Endothelial cell (in vitro differentiated cells): ENCODE data around the gene AP2S1. TPM values are rescaled to one million over a fixed set of nuclear protein-coding genes. Genes with fewer than 3 reads are reported as not detected.
"Not testable (repeated sequence)": the region's sequence is repeated elsewhere in the genome, so short reads cannot be mapped to it uniquely, and the experiment has no call there.

Experiments
- DNase-seq: peaks from one replicate; pipeline ENCODE4 v3.0.0; 2021; ENCODE audit warnings: low spot score
- H3K27ac Mint-ChIP-seq: one replicate; pipeline ENCODE4 v1.8.0; 2021; ENCODE audit warnings: mixed read lengths, inconsistent platforms; ENCODE audit not compliant: unreplicated experiment
- H3K27me3 Mint-ChIP-seq: one replicate; pipeline ENCODE4 v1.8.0; 2021; ENCODE audit warnings: mild to moderate bottlenecking, moderate library complexity, mixed read lengths, inconsistent platforms; ENCODE audit not compliant: unreplicated experiment
- H3K36me3 Mint-ChIP-seq: one replicate; pipeline ENCODE4 v1.8.0; 2021; ENCODE audit warnings: mild to moderate bottlenecking, low read depth, mixed read lengths, inconsistent platforms; ENCODE audit not compliant: unreplicated experiment
- H3K4me1 Mint-ChIP-seq: one replicate; pipeline ENCODE4 v1.8.0; 2021; ENCODE audit warnings: mild to moderate bottlenecking, mixed read lengths, inconsistent platforms; ENCODE audit not compliant: unreplicated experiment
- H3K4me3 Mint-ChIP-seq: one replicate; pipeline ENCODE4 v1.8.0; 2021; ENCODE audit warnings: mild to moderate bottlenecking, mixed read lengths, inconsistent platforms; ENCODE audit not compliant: unreplicated experiment
- H3K9me3 Mint-ChIP-seq: one replicate; pipeline ENCODE4 v1.8.0; 2021; ENCODE audit warnings: mixed read lengths, inconsistent platforms; ENCODE audit not compliant: unreplicated experiment
- CTCF ChIP-seq: fragments of 200-600 bp; sonication (generic); IDR thresholded peaks from one replicate; pipeline ENCODE4 v1.5.0; 2021; ENCODE audit warnings: antibody characterized with exemption; ENCODE audit not compliant: unreplicated experiment
- total RNA-seq: library from RNA; stranded (reverse); fragmentation: NEBNext Ultra II Directional; extraction: Animal tissue kit (Norgen Biotek cat#: 25700); gene quantifications from one replicate; pipeline ENCODE4 v1.2.1, GENCODE V29; 2021; ENCODE audit not compliant: unreplicated experiment

AP2S1 gene
- total RNA-seq, 1 donor from 2014 or later: 381 TPM

- peaks cover 8% of the 10 kb centered on the region for H3K4me1 Mint-ChIP-seq
- no peaks in the 10 kb centered on the region for H3K9me3 Mint-ChIP-seq
- peaks cover 5% of the 10 kb centered on the region for H3K36me3 Mint-ChIP-seq
- no peak for TF ChIP-seq CTCF
- peaks cover 7% of the 10 kb centered on the region for H3K27me3 Mint-ChIP-seq
- peak; percentile 96 for DNase-seq
- peak overlapping the region; percentile 86 for H3K27ac Mint-ChIP-seq
- peak overlapping the region; percentile 90 for H3K4me3 Mint-ChIP-seq
These were observed 9.6 kb upstream of the AP2S1 start for GRCh38 chr19:46860125-46860845.

- Mint-ChIP-seq H3K36me3 (peaks cover 5% of the 10 kb centered on the region), H3K4me3 (peak overlapping the region; percentile 90), H3K27me3 (peaks cover 7% of the 10 kb centered on the region), H3K4me1 (peaks cover 4% of the 10 kb centered on the region), H3K27ac (peak overlapping the region; percentile 86), H3K9me3 (no peaks in the 10 kb centered on the region)
- no peak for TF ChIP-seq CTCF
- no peak for DNase-seq
These were observed 9.0 kb upstream of the AP2S1 start for GRCh38 chr19:46859637-46860124.

GRCh38 chr19:46856062-46857022 is 5.7 kb upstream of the AP2S1 start:
- no peak for TF ChIP-seq CTCF
- H3K27me3 Mint-ChIP-seq: peaks cover 7% of the 10 kb centered on the region

GRCh38 chr19:46854698-46855097 is 4.1 kb upstream of the AP2S1 start:
- not testable (repeated sequence) for H3K4me3 Mint-ChIP-seq, DNase-seq, H3K9me3 Mint-ChIP-seq, H3K27me3 Mint-ChIP-seq, H3K36me3 Mint-ChIP-seq, H3K27ac Mint-ChIP-seq
- peaks cover 10% of the 10 kb centered on the region for H3K4me1 Mint-ChIP-seq

More at GRCh38 chr19:46856062-46857022, 5.7 kb upstream of the AP2S1 start:
- peaks cover 4% of the 10 kb centered on the region for H3K4me1 Mint-ChIP-seq
- peak; percentile 89 for DNase-seq
- peak overlapping the region; percentile 59 for H3K4me3 Mint-ChIP-seq
- no peaks in the 10 kb centered on the region for H3K9me3 Mint-ChIP-seq
- peaks cover 5% of the 10 kb centered on the region for H3K36me3 Mint-ChIP-seq
- no peak overlapping the region for H3K27ac Mint-ChIP-seq

GRCh38 chr19:46852830-46853229 is 2.2 kb upstream of the AP2S1 start:
- Mint-ChIP-seq H3K27ac (no peak overlapping the region), H3K36me3 (peaks cover 11% of the 10 kb centered on the region), H3K4me1 (peaks cover 15% of the 10 kb centered on the region), H3K27me3 (peaks cover 9% of the 10 kb centered on the region), H3K4me3 (no peak overlapping the region), H3K9me3 (no peaks in the 10 kb centered on the region)
- DNase-seq: no peak
- TF ChIP-seq CTCF: no peak
